ENCODE results near the gene CMTM2.

DNA sequence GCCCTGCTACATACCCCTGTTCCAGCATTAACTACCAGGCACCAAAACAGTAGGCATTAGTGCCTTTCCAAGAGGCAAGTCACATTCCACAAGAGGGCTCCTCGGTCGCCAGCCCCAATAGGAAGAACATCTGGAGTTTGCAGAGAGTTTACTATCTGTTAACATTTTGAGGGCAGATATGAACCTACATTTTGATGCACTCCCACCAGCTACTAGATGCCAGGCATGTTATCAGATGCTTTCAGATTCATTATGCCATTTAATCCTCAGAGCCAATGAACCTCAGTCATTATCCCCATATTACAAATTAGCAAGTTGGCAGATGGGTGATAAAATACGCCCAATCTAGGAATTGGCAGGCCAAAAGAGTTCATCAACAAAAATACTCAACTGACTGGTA, 4.2 kb upstream of the CMTM2 start:
- TF ChIP-seq, protein P1, sequence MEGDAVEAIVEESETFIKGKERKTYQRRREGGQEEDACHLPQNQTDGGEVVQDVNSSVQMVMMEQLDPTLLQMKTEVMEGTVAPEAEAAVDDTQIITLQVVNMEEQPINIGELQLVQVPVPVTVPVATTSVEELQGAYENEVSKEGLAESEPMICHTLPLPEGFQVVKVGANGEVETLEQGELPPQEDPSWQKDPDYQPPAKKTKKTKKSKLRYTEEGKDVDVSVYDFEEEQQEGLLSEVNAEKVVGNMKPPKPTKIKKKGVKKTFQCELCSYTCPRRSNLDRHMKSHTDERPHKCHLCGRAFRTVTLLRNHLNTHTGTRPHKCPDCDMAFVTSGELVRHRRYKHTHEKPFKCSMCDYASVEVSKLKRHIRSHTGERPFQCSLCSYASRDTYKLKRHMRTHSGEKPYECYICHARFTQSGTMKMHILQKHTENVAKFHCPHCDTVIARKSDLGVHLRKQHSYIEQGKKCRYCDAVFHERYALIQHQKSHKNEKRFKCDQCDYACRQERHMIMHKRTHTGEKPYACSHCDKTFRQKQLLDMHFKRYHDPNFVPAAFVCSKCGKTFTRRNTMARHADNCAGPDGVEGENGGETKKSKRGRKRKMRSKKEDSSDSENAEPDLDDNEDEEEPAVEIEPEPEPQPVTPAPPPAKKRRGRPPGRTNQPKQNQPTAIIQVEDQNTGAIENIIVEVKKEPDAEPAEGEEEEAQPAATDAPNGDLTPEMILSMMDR (IDR thresholded peaks at IDR 0.05; ENCODE audit: insufficient read depth, low read depth, low read length) = no peak
- no peak for TF ChIP-seq EZH2 (IDR thresholded peaks at IDR 0.05; ENCODE audit: insufficient read depth, low read length)
